Activated T-cell treated with anti-CD3 and anti-CD28 coated beads for 48 hours (primary cell): ENCODE results near the gene NEURL2.
A peak's percentile ranks its signal among the peaks of the same experiment; 100 is the strongest.

ENCODE experiments used
- DNase-seq: peaks from one replicate; pipeline ENCODE4 v3.0.0-alpha.2; 2020; ENCODE audit warnings: low read depth

The NEURL2 gene

DNA sequence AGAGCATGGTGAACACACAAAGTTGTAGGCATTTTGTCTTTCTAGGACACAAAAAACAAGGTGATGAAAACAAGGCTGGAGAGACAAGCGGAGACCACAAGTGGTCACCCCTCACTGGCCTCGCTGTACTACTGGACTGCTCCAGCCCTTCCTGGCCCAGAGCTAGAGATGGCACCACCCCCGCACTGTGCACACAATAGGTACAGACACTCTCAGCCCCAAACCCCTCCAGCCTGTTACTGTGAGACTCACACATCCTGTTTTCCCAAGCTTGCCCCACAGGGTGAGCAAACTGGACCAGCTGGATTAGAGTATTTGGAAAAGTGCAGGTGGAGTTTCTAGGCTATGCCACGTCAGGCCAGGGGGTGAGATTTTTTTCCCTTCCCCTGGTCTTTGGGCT is 18.4 kb downstream of the NEURL2 start:
- no peak for DNase-seq

DNA sequence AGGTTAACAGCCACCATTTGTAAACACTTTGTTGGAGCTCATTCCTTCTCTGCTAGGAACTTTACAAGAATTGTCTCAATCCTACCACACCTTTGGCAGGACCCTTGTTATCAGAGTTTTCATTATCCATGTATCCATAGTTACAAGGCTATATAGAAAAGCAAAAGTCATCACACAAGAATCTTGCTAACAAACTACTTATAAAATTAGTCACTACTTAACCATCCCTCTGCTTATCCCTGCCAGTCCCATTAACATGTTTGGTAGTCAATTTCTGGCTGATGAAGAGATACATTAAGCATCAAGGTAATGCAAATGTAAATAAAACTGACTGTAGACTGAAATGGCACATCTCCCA is 23.2 kb downstream of the NEURL2 start:
- DNase-seq = no peak

- DNase-seq = no peak
Measured at GRCh38 chr20:45867136-45867818, 23.7 kb downstream of the NEURL2 start.

GRCh38 chr20:45866454-45866853 is 24.6 kb downstream of the NEURL2 start:
- DNase-seq = no peak

GRCh38 chr20:45863543-45864470 is 27.2 kb downstream of the NEURL2 start:
- no peak for DNase-seq

- no peak for DNase-seq
Measured at GRCh38 chr20:45861221-45862075, 29.6 kb downstream of the NEURL2 start.

DNA sequence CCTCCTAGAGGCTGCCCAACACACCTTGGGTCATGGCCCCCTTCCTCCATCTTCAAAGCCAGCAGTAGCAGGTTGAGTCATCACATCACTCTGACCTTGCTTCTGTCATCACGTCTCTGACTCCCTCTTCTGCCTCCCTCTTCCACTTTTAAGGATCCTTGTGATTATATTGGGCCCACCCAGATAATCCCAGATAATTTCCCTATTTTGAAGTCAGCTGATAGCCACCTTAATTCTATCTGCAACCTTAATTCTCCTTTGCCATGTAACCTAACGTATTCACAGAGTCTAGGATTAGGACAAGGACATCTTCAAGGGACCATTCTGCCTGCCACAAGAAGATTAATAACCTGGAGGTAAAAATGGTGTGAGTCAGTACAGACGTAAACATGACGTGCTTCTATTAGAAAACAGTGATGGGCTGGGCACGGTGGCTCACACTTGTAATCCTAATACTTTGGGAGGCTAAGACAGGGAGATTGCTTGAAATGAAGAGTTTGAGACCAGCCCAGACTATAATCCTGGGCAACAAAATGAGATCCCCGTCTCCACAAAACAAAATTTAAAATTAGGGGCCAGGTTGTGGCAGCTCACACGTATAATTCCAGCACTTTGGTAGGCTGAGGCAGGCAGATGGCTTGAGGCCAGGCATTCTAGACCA is 30.3 kb downstream of the NEURL2 start:
- DNase-seq = no peak

DNA sequence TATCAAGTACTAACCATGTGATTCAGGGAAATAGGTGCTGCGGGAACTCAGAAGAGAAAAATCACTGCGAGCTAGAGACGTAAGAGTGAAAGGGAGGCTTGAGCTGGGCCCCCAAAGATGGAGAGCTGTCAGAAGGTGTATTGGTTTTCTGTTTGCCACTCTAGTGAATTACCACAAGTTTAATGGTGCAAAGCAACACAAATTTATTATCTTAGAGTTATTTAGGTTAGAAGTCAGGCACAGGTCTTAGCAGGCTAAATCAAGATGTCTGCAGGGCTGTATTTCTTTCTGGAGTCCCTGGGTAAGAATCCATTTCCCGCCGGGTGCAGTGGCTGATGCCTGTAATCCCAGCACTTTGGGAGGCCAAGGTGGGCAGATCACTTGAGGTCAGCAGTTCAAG is 31.1 kb downstream of the NEURL2 start:
- no peak for DNase-seq

GRCh38 chr20:45857882-45858216 is 33.2 kb downstream of the NEURL2 start:
- DNase-seq = peak; percentile 47

- peak; percentile 80 for DNase-seq
Measured at GRCh38 chr20:45857114-45857881, 33.7 kb downstream of the NEURL2 start, which contains the start of the genes ACOT8 and ZSWIM3. TSS of gene ACOT8 (minus strand) at chr20:45857392. CDS start at chr20:45857315, 77 bp downstream. TSS of gene ZSWIM3 (plus strand) at chr20:45857614. CDS start at chr20:45857826, 212 bp downstream.

GRCh38 chr20:45853484-45853883 is 37.5 kb downstream of the NEURL2 start:
- no peak for DNase-seq

DNA sequence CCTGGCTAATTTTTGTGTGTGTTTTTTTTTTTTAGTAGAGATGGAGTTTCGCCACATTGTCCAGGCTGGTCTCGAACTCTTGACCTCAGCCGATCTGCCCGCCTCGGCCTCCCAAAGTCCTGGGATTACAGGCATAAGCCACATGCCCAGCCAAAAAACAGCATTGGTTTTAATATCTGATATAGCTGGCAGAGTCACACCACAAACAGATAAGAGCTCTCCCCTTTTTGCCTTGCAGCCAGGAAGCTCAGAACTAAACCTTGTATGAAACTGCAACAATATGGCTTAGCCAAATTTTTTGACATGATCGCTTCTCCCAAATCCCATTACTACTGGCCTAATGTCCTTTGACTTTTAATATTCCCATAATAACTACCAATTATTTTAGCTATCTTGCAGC is 38.7 kb downstream of the NEURL2 start:
- DNase-seq = no peak

- no peak for DNase-seq
Measured at GRCh38 chr20:45851501-45851900, 39.5 kb downstream of the NEURL2 start.

DNA sequence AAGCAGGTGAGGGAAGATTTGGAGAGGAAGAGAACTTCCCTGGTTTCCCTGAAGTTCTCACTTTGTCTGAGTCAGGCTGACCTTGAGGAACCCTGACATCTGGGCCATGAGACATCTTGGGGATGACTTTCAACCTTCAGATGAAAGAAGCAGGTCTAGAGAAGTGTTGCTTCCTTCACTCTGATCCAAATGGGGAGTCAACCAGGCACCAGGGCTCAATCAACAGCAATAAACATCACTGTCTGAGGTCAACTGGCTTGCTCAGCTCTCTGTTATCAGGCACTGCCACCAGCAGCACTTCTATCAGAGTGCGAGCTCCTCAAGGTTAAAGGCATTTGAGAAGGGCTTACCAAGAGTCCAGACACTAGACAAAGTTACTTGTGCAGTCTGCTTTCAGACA is 40.1 kb downstream of the NEURL2 start:
- no peak for DNase-seq

GRCh38 chr20:45850238-45850637 is 40.8 kb downstream of the NEURL2 start:
- DNase-seq = no peak

DNA sequence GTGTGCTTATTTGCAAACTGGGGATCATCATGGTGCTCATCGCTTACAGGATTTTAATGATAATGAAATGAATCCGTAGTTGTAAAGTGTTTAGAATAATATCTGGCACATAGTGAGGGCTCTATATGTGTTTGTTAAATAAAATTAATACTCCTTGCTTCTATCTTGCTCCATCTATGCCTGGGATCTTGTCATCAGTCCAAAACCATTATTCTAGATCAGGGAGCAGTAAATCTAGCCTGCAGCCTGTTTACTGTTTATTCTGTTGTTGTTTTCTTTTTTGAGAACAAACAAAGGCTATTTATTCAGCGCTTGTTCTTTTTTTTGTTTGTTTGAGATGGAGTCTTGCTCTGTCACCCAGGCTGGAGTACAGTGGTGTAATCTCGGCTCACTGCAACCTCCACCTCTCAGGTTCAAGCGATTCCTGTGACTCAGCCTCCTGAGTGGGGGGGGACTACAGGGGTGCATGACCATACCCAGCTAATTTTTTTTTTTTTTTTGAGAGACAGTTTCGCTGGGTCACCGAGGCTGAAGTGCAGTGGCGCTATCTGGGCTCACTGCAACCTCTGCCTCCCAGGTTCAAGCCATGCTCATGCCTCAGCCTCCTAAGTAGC is 41.9 kb downstream of the NEURL2 start:
- no peak for DNase-seq

DNA sequence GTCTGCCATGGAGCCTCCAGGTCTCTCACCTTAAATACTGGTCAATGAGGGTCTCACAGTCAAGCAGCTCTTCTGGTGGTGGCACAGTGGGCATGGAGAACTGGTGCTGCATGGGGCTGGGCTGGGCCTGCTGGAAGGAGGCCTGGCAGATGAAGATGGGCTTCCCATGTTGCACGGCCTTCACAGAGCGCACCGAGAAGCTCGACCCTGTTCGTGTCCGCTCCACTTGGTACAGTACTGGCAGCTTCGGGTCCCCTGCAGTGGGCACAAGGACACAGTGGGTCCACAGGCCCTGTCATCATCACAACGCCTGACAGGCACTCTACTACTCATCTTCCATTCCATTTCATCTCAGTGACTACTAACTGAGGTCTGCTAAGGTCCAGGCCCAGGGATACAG is 42.6 kb downstream of the NEURL2 start:
- no peak for DNase-seq

- DNase-seq = no peak
Measured at GRCh38 chr20:45845452-45845851, 45.6 kb downstream of the NEURL2 start.

DNA sequence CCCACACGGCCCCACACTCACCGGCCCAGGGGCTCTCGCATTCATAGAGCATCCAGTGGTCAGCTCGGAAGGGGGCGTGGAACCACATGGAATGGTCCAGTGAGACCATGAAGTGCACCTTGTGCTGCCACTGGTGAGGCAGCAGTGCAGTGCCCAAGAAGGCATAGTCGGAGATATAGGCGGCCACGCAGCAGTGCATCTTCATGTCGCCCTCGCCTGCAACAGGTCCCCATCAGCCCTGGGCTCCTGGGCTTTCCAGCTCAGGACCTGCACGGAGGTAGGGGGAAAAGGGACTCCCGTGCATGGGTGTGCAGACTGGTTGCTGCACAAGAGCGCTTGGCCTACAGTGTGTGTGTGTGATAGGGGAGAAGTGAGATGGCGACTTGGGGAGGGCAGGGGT is 47.5 kb downstream of the NEURL2 start:
- no peak for DNase-seq

DNA sequence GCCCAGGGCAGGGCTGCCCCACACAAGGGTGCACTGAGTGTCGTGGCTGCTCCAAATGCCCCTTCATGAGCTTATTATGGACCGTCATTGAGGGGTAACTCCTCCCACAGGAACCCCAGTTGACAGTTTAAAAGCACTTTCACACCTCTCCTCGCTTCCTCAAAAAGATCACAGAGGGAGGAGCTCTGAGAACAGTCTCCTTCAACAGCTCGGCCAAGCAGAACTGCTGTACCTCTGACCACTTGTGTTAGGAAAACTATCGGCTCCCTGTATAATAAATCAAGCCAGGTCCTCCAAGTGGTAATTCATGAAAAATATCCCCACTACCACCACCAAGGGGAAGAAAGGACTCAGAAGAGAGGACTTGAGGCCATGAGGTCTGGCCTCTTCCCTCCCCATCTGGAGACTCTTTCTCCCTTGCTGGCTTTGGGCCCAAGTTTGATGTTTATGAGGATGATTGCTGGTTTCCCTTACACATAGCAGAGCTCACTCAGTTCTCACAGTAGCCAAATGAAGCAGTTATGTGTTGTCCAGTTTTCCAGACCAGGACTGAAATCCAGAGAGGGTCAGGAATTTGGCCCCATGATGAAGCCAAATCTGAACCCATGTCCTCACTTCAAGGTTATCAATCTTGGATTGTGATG is 48.7 kb downstream of the NEURL2 start:
- DNase-seq = no peak
